B cell (primary cell): ENCODE results near the gene HUS1. TPM values are rescaled to one million over a fixed set of nuclear protein-coding genes. Genes with fewer than 3 reads are reported as not detected.

ENCODE experiments used
- ATAC-seq: fragments of 200-7000 bp; cut with Tn5 transposase; one replicate; pipeline ENCODE4 v1.10.0; 2021; ENCODE audit warnings: low read depth, mild to moderate bottlenecking, moderate number of reproducible peaks, moderate library complexity
- CTCF ChIA-PET: fragments of 350-600 bp; sonication (Branson Sonifier 250); formaldehyde crosslinking; loops from one replicate; lab custom pipeline; 2021; ENCODE audit warnings: antibody characterized with exemption, inconsistent platforms; lab: Charles Lee
- POLR2A ChIA-PET: fragments of 350-600 bp; sonication (Branson Sonifier 250); formaldehyde crosslinking; loops from one replicate; lab custom pipeline; 2021; ENCODE audit warnings: antibody characterized with exemption; lab: Charles Lee
- DNase-seq: peaks from one replicate; pipeline ENCODE4 v3.0.0; 2013
- H2AFZ ChIP-seq: 2 replicates; pipeline ENCODE4 v1.6.1; 2012; ENCODE audit warnings: mild to moderate bottlenecking, low read depth, low read length; ENCODE audit not compliant: insufficient read depth, poor library complexity, severe bottlenecking
- H3K27ac ChIP-seq, 2 donors: 1 replicate in 1 of 2; 2 replicates in 1 of 2; pipeline ENCODE4 v1.5.1; 2012 to 2013; ENCODE audit warnings: low read length in 2 of 2, mild to moderate bottlenecking in 2 of 2, moderate library complexity in 1 of 2
- H3K27me3 ChIP-seq, 4 experiments: fragments of 200-600 bp in 1 of 4; sonication (generic) in 1 of 4; replicated peaks in 1 of 4; 1 replicate in 2 of 4; 2 replicates in 2 of 4; pipeline versions ENCODE4 v1.6.1 to v1.7.0; 2013 to 2016; ENCODE audit warnings: low read length in 3 of 4, mild to moderate bottlenecking in 2 of 4, mixed read lengths in 1 of 4, moderate library complexity in 1 of 4; ENCODE audit not compliant: insufficient read depth in 4 of 4, control insufficient read depth in 3 of 4; ENCODE audit errors: control extremely low read depth in 1 of 4
- H3K36me3 ChIP-seq, 2 experiments: replicated peaks in 1 of 2; 1 replicate in 1 of 2; 2 replicates in 1 of 2; pipeline versions ENCODE4 v1.6.1 to v1.7.1; 2013; ENCODE audit warnings: low read length in 1 of 2; ENCODE audit not compliant: insufficient read depth in 2 of 2, control insufficient read depth in 1 of 2; ENCODE audit errors: control extremely low read depth in 1 of 2, extremely low read depth in 1 of 2
- H3K4me1 ChIP-seq, 2 donors: fragments of 200-600 bp in 1 of 2; sonication (generic) in 1 of 2; 1 replicate in 1 of 2; 2 replicates in 1 of 2; pipeline versions ENCODE4 v1.5.1 to v1.6.1; 2013 to 2017; ENCODE audit warnings: low read length in 2 of 2; ENCODE audit not compliant: control insufficient read depth in 2 of 2, insufficient read depth in 2 of 2
- H3K4me2 ChIP-seq: replicated peaks from 2 replicates; pipeline ENCODE3; 2012; ENCODE audit warnings: mild to moderate bottlenecking, low read depth, low read length; ENCODE audit not compliant: poor library complexity, severe bottlenecking
- H3K4me3 ChIP-seq, 5 experiments: fragments of 200-600 bp in 1 of 5; sonication (generic) in 1 of 5; 1 replicate in 3 of 5; 2 replicates in 2 of 5; pipeline versions ENCODE4 v1.5.1 to v1.7.0; 2011 to 2016; ENCODE audit warnings: low read length in 4 of 5, mild to moderate bottlenecking in 4 of 5, low read depth in 2 of 5, control low read depth in 1 of 5, moderate library complexity in 1 of 5; ENCODE audit not compliant: insufficient read depth in 1 of 5; ENCODE audit errors: control extremely low read depth in 1 of 5, extremely low read depth in 1 of 5
- H3K79me2 ChIP-seq: fragments of 200-600 bp; sonication (generic); one replicate; pipeline ENCODE4 v1.6.0; 2016; ENCODE audit warnings: low read length; ENCODE audit not compliant: control insufficient read depth, insufficient read depth
- H3K9ac ChIP-seq: fragments of 200-600 bp; sonication (generic); 2 replicates; pipeline ENCODE4 v1.6.1; 2017; ENCODE audit warnings: mild to moderate bottlenecking, low read length, moderate library complexity
- H3K9me3 ChIP-seq, 3 donors: one replicate each; pipeline versions ENCODE4 v1.6.1 to v1.7.1; 2013; ENCODE audit warnings: low read length in 2 of 3; ENCODE audit not compliant: control insufficient read depth in 2 of 3, insufficient read depth in 1 of 3; ENCODE audit errors: control extremely low read depth in 1 of 3
- H4K20me1 ChIP-seq: 2 replicates; pipeline ENCODE4 v1.6.0; 2012; ENCODE audit warnings: mild to moderate bottlenecking, low read length; ENCODE audit not compliant: insufficient read depth, control insufficient read depth, poor library complexity, severe bottlenecking
- H3K27ac Mint-ChIP-seq: one replicate; pipeline ENCODE4 v1.8.0; 2021; ENCODE audit warnings: mixed read lengths
- H3K27me3 Mint-ChIP-seq: one replicate; pipeline ENCODE4 v1.8.0; 2021; ENCODE audit warnings: mixed read lengths
- H3K4me1 Mint-ChIP-seq: one replicate; pipeline ENCODE4 v1.8.0; 2021; ENCODE audit warnings: mixed read lengths
- H3K4me3 Mint-ChIP-seq: one replicate; pipeline ENCODE4 v1.8.0; 2021; ENCODE audit warnings: mixed read lengths
- H3K9me3 Mint-ChIP-seq: one replicate; pipeline ENCODE4 v1.8.0; 2022; ENCODE audit warnings: mixed read lengths; ENCODE audit not compliant: insufficient read depth
- EZH2 ChIP-seq: IDR thresholded peaks from 2 replicates; pipeline ENCODE4 v1.6.1; 2012; ENCODE audit warnings: borderline replicate concordance, low read depth, mild to moderate bottlenecking, moderate library complexity, low read length; ENCODE audit not compliant: insufficient read depth, poor library complexity, severe bottlenecking
- WGBS: methylation state at CpG from one replicate; pipeline ENCODE4 v1.1.5; 2013; ENCODE audit warnings: missing lambda C conversion rate; ENCODE audit not compliant: insufficient coverage; 5-methylcytosine and 5-hydroxymethylcytosine counted together
- intact Hi-C: fragments of 100-400 bp; cut with micrococcal nuclease; formaldehyde crosslinking; loops from one replicate; pipeline ENCODE4 v1.10.0; 2022
- polyA plus RNA-seq: library from polyadenylated mRNA; depleted of rRNA; stranded (reverse); fragments of >200 nt; gene quantifications from 2 replicates; pipeline ENCODE4 v1.2.3, GENCODE V29; 2012
- total RNA-seq, 2 donors: library from RNA; stranded (reverse); fragments of 120-200 nt in 1 of 2; gene quantifications; 1 replicate in 1 of 2; 2 replicates in 1 of 2; pipeline versions ENCODE4 v1.2.3 to v1.2.4, GENCODE V29; 2013 to 2022
- TF ChIP-seq, protein P1 (sequence below): fragments of 200-600 bp; IDR thresholded peaks from one replicate; pipeline ENCODE4 v1.8.0; 2022; ENCODE audit warnings: antibody characterized with exemption, mild to moderate bottlenecking

HUS1 gene
- total and polyA plus RNA-seq, 2 donors (not counting 1 experiment from before 2014, with no cell fraction given), result 37.7 to 61.6 TPM

DNA sequence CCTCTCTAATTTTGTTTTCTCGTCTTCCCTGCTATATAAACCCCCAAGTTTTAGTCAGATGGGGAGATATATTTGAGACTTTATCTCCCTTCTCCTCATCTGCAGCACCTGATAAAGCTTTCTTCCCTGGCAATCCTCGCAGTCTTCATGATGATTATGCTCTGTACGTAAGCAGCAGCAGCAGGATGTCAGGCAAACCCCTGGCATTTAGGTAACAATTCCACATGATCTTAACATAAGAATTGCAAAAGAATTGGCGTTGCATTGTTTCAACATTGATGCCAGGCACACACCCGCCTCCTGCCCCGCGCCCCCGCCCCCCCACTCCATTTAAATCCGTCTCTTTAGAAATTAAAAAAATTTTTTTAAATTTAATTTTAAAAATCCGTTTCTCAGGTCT, 37.3 kb downstream of the HUS1 start:
- Histone ChIP-seq H2AFZ (no peak overlapping the region), H3K36me3 (no peaks in the 10 kb centered on the region), H4K20me1 (no peaks in the 10 kb centered on the region), H3K4me3 (no peak overlapping the region), H3K27ac (no peak overlapping the region), H3K9ac (no peak overlapping the region), H3K9me3 (no peaks in the 10 kb centered on the region), H3K4me1 (peaks cover 19 to 20% of the 10 kb centered on the region in 2 donors), H3K4me2 (no peak overlapping the region), H3K79me2 (no peaks in the 10 kb centered on the region), H3K27me3 (no peaks in the 10 kb centered on the region)
- intact Hi-C loops, result loop anchor here (10.0 kb wide), 1 partner anchor 1223 kb away; no protein-coding TSS in a partner anchor
- WGBS, result no CpG with 5 or more reads among the region's 10 CpGs
- ATAC-seq (no peak), DNase-seq (no peak)
- Mint-ChIP-seq H3K9me3 (no peaks in the 10 kb centered on the region), H3K27me3 (no peaks in the 10 kb centered on the region), H3K27ac (no peak overlapping the region), H3K4me3 (no peak overlapping the region), H3K4me1 (peaks cover 20% of the 10 kb centered on the region)
- POLR2A ChIA-PET, result no interaction called here
- TF ChIP-seq, protein P1, sequence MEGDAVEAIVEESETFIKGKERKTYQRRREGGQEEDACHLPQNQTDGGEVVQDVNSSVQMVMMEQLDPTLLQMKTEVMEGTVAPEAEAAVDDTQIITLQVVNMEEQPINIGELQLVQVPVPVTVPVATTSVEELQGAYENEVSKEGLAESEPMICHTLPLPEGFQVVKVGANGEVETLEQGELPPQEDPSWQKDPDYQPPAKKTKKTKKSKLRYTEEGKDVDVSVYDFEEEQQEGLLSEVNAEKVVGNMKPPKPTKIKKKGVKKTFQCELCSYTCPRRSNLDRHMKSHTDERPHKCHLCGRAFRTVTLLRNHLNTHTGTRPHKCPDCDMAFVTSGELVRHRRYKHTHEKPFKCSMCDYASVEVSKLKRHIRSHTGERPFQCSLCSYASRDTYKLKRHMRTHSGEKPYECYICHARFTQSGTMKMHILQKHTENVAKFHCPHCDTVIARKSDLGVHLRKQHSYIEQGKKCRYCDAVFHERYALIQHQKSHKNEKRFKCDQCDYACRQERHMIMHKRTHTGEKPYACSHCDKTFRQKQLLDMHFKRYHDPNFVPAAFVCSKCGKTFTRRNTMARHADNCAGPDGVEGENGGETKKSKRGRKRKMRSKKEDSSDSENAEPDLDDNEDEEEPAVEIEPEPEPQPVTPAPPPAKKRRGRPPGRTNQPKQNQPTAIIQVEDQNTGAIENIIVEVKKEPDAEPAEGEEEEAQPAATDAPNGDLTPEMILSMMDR, result no peak
- TF ChIP-seq EZH2, result no peak
- CTCF ChIA-PET, result no interaction called here

DNA sequence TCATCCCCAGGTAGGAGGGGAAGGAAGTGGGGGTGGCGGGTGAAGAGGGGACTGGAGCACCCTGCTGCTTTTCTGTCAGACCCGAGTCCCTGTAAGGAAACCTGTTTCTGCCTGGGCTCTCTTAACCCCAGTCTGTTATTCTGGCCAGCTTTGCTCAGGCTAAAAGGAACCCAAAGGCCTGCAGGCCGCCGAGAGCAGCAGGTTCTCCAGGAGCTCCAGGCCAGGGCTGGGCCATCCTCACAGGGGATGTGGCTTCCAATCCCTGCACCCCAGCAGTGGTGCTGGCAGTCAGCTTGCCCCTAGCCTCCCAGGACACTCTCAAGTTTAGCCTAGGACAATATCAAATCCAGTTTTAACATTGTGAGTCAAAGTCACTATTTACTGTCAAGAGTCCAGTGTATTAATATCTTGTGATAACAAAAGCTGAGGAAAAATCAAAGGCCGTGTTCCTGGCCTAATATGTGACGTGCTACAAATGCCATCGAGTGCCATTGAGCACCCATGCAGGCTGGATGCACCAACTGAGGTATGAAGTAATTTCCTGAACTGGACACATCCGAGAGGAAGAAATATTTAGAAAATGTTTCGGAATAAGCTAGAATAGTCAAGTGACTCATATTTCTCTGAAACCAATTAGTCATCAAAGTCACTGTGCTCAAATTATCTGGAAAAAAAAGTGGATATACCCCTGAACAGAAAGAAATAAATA, 38.1 kb downstream of the HUS1 start:
- Mint-ChIP-seq H3K4me3 (no peak overlapping the region), H3K27me3 (no peaks in the 10 kb centered on the region), H3K9me3 (no peaks in the 10 kb centered on the region), H3K4me1 (peaks cover 28% of the 10 kb centered on the region), H3K27ac (no peak overlapping the region)
- Histone ChIP-seq H3K27me3 (no peaks in the 10 kb centered on the region), H3K4me2 (no peak overlapping the region), H3K4me1 (peaks cover 27% of the 10 kb centered on the region in 2 donors), H3K79me2 (no peaks in the 10 kb centered on the region), H3K9ac (no peak overlapping the region), H3K9me3 (no peaks in the 10 kb centered on the region), H2AFZ (no peak overlapping the region), H3K4me3 (no peak overlapping the region), H3K36me3 (no peaks in the 10 kb centered on the region), H4K20me1 (no peaks in the 10 kb centered on the region), H3K27ac (no peak overlapping the region)
- 91% methylated on average over 7 of the region's 9 CpGs for WGBS
- TF ChIP-seq EZH2, result no peak
- TF ChIP-seq, protein P1, result no peak
- CTCF ChIA-PET, result interaction anchor here (1.0 to 1.1 kb wide), 2 partner anchors 13 to 169 kb away, joined by 3 to 4 read pairs; no protein-coding TSS in a partner anchor
- no peak for ATAC-seq
- no peak for DNase-seq
- POLR2A ChIA-PET, result no interaction called here
- intact Hi-C loops, result loop anchor here (10.0 kb wide), 1 partner anchor 1224 kb away; no protein-coding TSS in a partner anchor
